K562 (cell line): Measurements from ENCODE around the gene B3GLCT. TPM values are rescaled to one million over a fixed set of nuclear protein-coding genes. Genes with fewer than 3 reads are reported as not detected.

Experiments
- ATAC-seq: fragments of 200-7000 bp; cut with Tn5 transposase; 3 replicates; pipeline ENCODE4 v1.9.1; 2020; ENCODE audit warnings: moderate library complexity
- BruUV-seq: library from RNA; stranded (reverse); fragments of 400-500 nt; replicated peaks from 2 replicates; lab custom pipeline; 2021; lab: Mats Ljungman, UMichigan
- CTCF ChIA-PET: fragments of 300-600 bp; formaldehyde crosslinking; extraction: SDS; loops from one replicate; lab custom pipeline; 2021; ENCODE audit warnings: low intra/inter-chr PET ratio; lab: Yijun Ruan, JAX
- POLR2A ChIA-PET: fragments of 300-600, 350-650 bp; sonication (Branson Sonifier 250); formaldehyde crosslinking; extraction: SDS; loops from one replicate; lab custom pipeline; 2021; ENCODE audit warnings: antibody characterized with exemption, inconsistent platforms; lab: Yijun Ruan, JAX
- DNase-seq, 4 experiments: peaks; one replicate each; pipeline versions ENCODE4 v3.0.0 to v3.0.0-alpha.2; 2011 to 2018; ENCODE audit warnings: low spot score in 3 of 4, mixed read lengths in 3 of 4; ENCODE audit errors: extremely low read depth in 1 of 4
- FAIRE-seq: peaks from 2 replicates; lab custom pipeline; 2011; peaks lifted over from hg19 to GRCh38; lab: Jason Lieb, UNC
- H2AFZ ChIP-seq: 2 replicates; pipeline ENCODE4 v1.6.0; 2011; ENCODE audit warnings: low read depth, low read length, control low read depth, inconsistent platforms
- H3K27ac ChIP-seq: fragments of 200-600 bp; 3 replicates; pipeline ENCODE4 v1.8.0; 2011; ENCODE audit warnings: low read depth, mild to moderate bottlenecking, control low read depth, inconsistent platforms, low read length, moderate library complexity, mixed read lengths; ENCODE audit errors: extremely low read depth
- H3K27me3 ChIP-seq, 2 experiments: fragments of 300-600 bp in 1 of 2; 2 replicates in 1 of 2; 3 replicates in 1 of 2; pipeline versions ENCODE4 v1.6.0 to v1.8.0; 2011; ENCODE audit warnings: inconsistent platforms in 2 of 2, low read length in 2 of 2, mild to moderate bottlenecking in 1 of 2, mixed read lengths in 1 of 2, moderate library complexity in 1 of 2; ENCODE audit not compliant: control insufficient read depth in 2 of 2, insufficient read depth in 2 of 2
- H3K36me3 ChIP-seq: fragments of 300-600 bp; 3 replicates; pipeline ENCODE4 v1.8.0; 2011; ENCODE audit warnings: mild to moderate bottlenecking, low read length, inconsistent platforms; ENCODE audit not compliant: control insufficient read depth, insufficient read depth
- H3K4me1 ChIP-seq, 2 experiments: fragments of 200-600 bp in 1 of 2; replicated peaks in 1 of 2; 2 replicates in 1 of 2; 3 replicates in 1 of 2; pipeline versions ENCODE4 v1.5.1 to v1.8.0; 2011; ENCODE audit warnings: inconsistent platforms in 2 of 2, low read length in 2 of 2, mild to moderate bottlenecking in 1 of 2, mixed read lengths in 1 of 2, moderate library complexity in 1 of 2; ENCODE audit not compliant: control insufficient read depth in 2 of 2, insufficient read depth in 2 of 2
- H3K4me2 ChIP-seq: 2 replicates; pipeline ENCODE4 v1.6.1; 2011; ENCODE audit warnings: low read length, control low read depth, inconsistent platforms, mixed read lengths; ENCODE audit not compliant: insufficient read depth
- H3K4me3 ChIP-seq: fragments of 200-600 bp; sonication (generic), shearing (Covaris generic); 2 replicates; pipeline ENCODE4 v1.5.1; 2016; ENCODE audit warnings: control low read depth, inconsistent platforms
- H3K79me2 ChIP-seq: fragments of 200-600 bp; 3 replicates; pipeline ENCODE4 v1.8.0; 2011; ENCODE audit warnings: low read length, inconsistent platforms; ENCODE audit not compliant: control insufficient read depth, insufficient read depth
- H3K9ac ChIP-seq, 2 experiments: 2 replicates each; pipeline versions ENCODE4 v1.6.0 to v1.6.1; 2011; ENCODE audit warnings: low read depth in 2 of 2, low read length in 2 of 2, control low read depth in 1 of 2, inconsistent platforms in 1 of 2, mild to moderate bottlenecking in 1 of 2, mixed read lengths in 1 of 2; ENCODE audit not compliant: insufficient read depth in 1 of 2
- H3K9me1 ChIP-seq: one replicate; pipeline ENCODE4 v1.6.0; 2011; ENCODE audit warnings: inconsistent platforms, mild to moderate bottlenecking, low read length, moderate library complexity; ENCODE audit not compliant: control insufficient read depth, insufficient read depth
- H3K9me3 ChIP-seq: replicated peaks from 2 replicates; pipeline ENCODE4 v1.5.1; 2011; ENCODE audit warnings: low read depth, low read length, inconsistent platforms; ENCODE audit not compliant: control insufficient read depth, insufficient read depth
- H4K20me1 ChIP-seq: replicated peaks from 2 replicates; pipeline ENCODE4 v1.6.1; 2011; ENCODE audit warnings: low read length, inconsistent platforms, mixed read lengths; ENCODE audit not compliant: control insufficient read depth, insufficient read depth
- SMARCA5 ChIP-seq: fragments of 450-650 bp; IDR thresholded peaks from 2 replicates; pipeline ENCODE4 v1.6.1; 2016
- THRB ChIP-seq: fragments of 450-650 bp; formaldehyde crosslinking; conservative IDR thresholded peaks from 2 replicates; pipeline ENCODE4 v1.4.0; 2022; ENCODE audit warnings: mild to moderate bottlenecking, missing genetic modification characterization
- USF1 ChIP-seq: sonication (generic); formaldehyde crosslinking; IDR thresholded peaks from 2 replicates; pipeline ENCODE4 v1.9.0; 2022; ENCODE audit warnings: mild to moderate bottlenecking, missing genetic modification reagents
- ZBTB11 ChIP-seq, 3 experiments: fragments of 200-800 bp in 1 of 3; fragments of 250-450 bp in 1 of 3; fragments of 450-650 bp in 1 of 3; sonication (Bioruptor Pico) in 1 of 3; sonication (Bioruptor generic) in 1 of 3; formaldehyde crosslinking in 1 of 3; IDR thresholded peaks; 2 replicates each; pipeline versions ENCODE4 v1.6.1 to v1.8.0; 2016 to 2022; ENCODE audit warnings: mild to moderate bottlenecking in 2 of 3, missing genetic modification characterization in 2 of 3, missing compliant biosample characterization in 1 of 3, moderate library complexity in 1 of 3
- ZNF232 ChIP-seq: sonication (generic); formaldehyde crosslinking; IDR thresholded peaks from 2 replicates; pipeline ENCODE4 v1.8.0; 2022; ENCODE audit warnings: mild to moderate bottlenecking, missing genetic modification reagents
- ZNF518B ChIP-seq: fragments of 250-450 bp; sonication (Bioruptor Pico); IDR thresholded peaks from 2 replicates; pipeline ENCODE4 v1.5.0; 2021; ENCODE audit warnings: mild to moderate bottlenecking, moderate library complexity
- WGBS: fragments of 100-300 bp; shearing (Covaris generic); methylation state at CpG from one replicate; pipeline ENCODE4 v1.1.6; 2016; ENCODE audit warnings: low coverage, mixed read lengths; ENCODE audit not compliant: insufficient coverage; ENCODE audit errors: missing lambda C conversion rate; 5-methylcytosine and 5-hydroxymethylcytosine counted together
- in situ Hi-C: fragments of 300-500 bp; cut with MboI; formaldehyde crosslinking; loops from 4 replicates; pipeline ENCODE4 v1.15.0; 2018; ENCODE audit warnings: inconsistent platforms, mixed read lengths
- intact Hi-C: fragments of 100-400 bp; cut with micrococcal nuclease; formaldehyde crosslinking; loops from 2 replicates; pipeline ENCODE4 v1.14.2; 2022
- polyA plus RNA-seq, 8 experiments: library from polyadenylated mRNA; depleted of rRNA in 4 of 8; stranded (reverse) in 5 of 8; unstranded in 3 of 8; fragments of >200 nt; fragmentation: Nextera tagmentation in 2 of 8; fragmentation: Illumina TruSeq in 1 of 8; extraction: Ambion mirVana in 2 of 8; extraction: Trizol in 1 of 8; gene quantifications; 2 replicates each; pipeline versions ENCODE4 v1.2.1 to v1.2.3, GENCODE V29; 2011 to 2014; ENCODE audit warnings: inconsistent platforms in 1 of 8, missing spikeins in 1 of 8
- total RNA-seq, 7 experiments: library from RNA; depleted of rRNA in 6 of 7; stranded (reverse); fragments of >200 nt in 6 of 7; fragmentation: Illumina TruSeq in 2 of 7; extraction: Trizol in 2 of 7; gene quantifications; 2 replicates each; pipeline versions ENCODE4 v1.2.1 to v1.2.3, GENCODE V29; 2011 to 2021; ENCODE audit warnings: low replicate concordance in 1 of 7

The B3GLCT gene
- total and polyA plus RNA-seq, 9 of the 15 experiments (the other 6 are each of a cell fraction or from before 2014, with no cell fraction given), result 1.1 to 5.1 (median 2.9) TPM

GRCh38 chr13:31150315-31150985 lies 49.3 kb upstream of the B3GLCT start:
- H3K9me3 ChIP-seq, result no peaks in the 10 kb centered on the region
- no peaks in the 10 kb centered on the region for H3K9me1 ChIP-seq
- no peak overlapping the region for H3K9ac ChIP-seq
- intact Hi-C loops, result no loop called here
- BruUV-seq, result no TSS peak
- in situ Hi-C loops, result no loop called here
- H2AFZ ChIP-seq, result no peak overlapping the region
- no peak for TF ChIP-seq ZNF232 (CRISPR knock-in tag)
- no peak for TF ChIP-seq ZBTB11 (CRISPR knock-in tag; IDR thresholded peaks at IDR 0.05)
- no peak for TF ChIP-seq THRB (CRISPR knock-in tag)
- no peak for TF ChIP-seq SMARCA5
- TF ChIP-seq ZNF518B (CRISPR knock-in tag), result no peak
- no peak for TF ChIP-seq USF1 (CRISPR knock-in tag)
- TF ChIP-seq, all 486 proteins: peak for 0
- no peak overlapping the region for H3K4me3 ChIP-seq
- ATAC-seq, result no peak
- no peaks in the 10 kb centered on the region for H3K4me1 ChIP-seq
- 86% methylated on average over 3 of the region's 4 CpGs for WGBS
- H3K79me2 ChIP-seq, result no peaks in the 10 kb centered on the region; the same call in 1 of the 3 replicates
- H3K36me3 ChIP-seq, result peaks cover 98% of the 10 kb centered on the region
- no peak for FAIRE-seq
- no peaks in the 10 kb centered on the region for H3K27me3 ChIP-seq
- H3K4me2 ChIP-seq, result no peak overlapping the region
- H3K27ac ChIP-seq, result no peak overlapping the region
- no peaks in the 10 kb centered on the region for H4K20me1 ChIP-seq
- POLR2A ChIA-PET, result no interaction called here
- CTCF ChIA-PET, result no interaction called here
- no peak for DNase-seq
